ENCODE results near the gene DCLRE1B.

DCLRE1B gene

GRCh38 chr1:113942527-113942926 is 37.4 kb downstream of the DCLRE1B start:
- TF ChIP-seq TCF4 (CRISPR knock-in tag; IDR thresholded peaks at IDR 0.05; ENCODE audit: borderline replicate concordance): no peak
- TF ChIP-seq ARNTL (CRISPR knock-in tag; IDR thresholded peaks at IDR 0.05; ENCODE audit: borderline replicate concordance, low read depth): no peak
- TF ChIP-seq BACH2 (CRISPR knock-in tag; IDR thresholded peaks at IDR 0.05; ENCODE audit: borderline replicate concordance): no peak
- no peak for TF ChIP-seq SNAI2 (CRISPR knock-in tag; IDR thresholded peaks at IDR 0.05)
- TF ChIP-seq CREB5 (CRISPR knock-in tag; IDR thresholded peaks at IDR 0.05; ENCODE audit: low read depth): no peak
- no peak for TF ChIP-seq ISL1 (CRISPR knock-in tag; IDR thresholded peaks at IDR 0.05)
- no peak for TF ChIP-seq ZFP3 (CRISPR knock-in tag; IDR thresholded peaks at IDR 0.05)
- no peak for TF ChIP-seq RARB (CRISPR knock-in tag; IDR thresholded peaks at IDR 0.05)
- no peak for TF ChIP-seq GLIS3 (CRISPR knock-in tag; IDR thresholded peaks at IDR 0.05)
- TF ChIP-seq OSR1 (CRISPR knock-in tag; IDR thresholded peaks at IDR 0.05): no peak
- TF ChIP-seq POU6F1 (CRISPR knock-in tag; IDR thresholded peaks at IDR 0.05; ENCODE audit: borderline replicate concordance, low read depth): no peak
- TF ChIP-seq ZNF70 (CRISPR knock-in tag; IDR thresholded peaks at IDR 0.05): no peak
- TF ChIP-seq TSHZ2 (CRISPR knock-in tag; IDR thresholded peaks at IDR 0.05): no peak
- TF ChIP-seq PPARA (CRISPR knock-in tag; IDR thresholded peaks at IDR 0.05; ENCODE audit: borderline replicate concordance): no peak
- no peak for TF ChIP-seq CSRNP3 (CRISPR knock-in tag; IDR thresholded peaks at IDR 0.05)
- no peak for TF ChIP-seq ZC3H10 (CRISPR knock-in tag; IDR thresholded peaks at IDR 0.05)
- TF ChIP-seq TOX (CRISPR knock-in tag; IDR thresholded peaks at IDR 0.05; ENCODE audit: borderline replicate concordance): no peak
- TF ChIP-seq ZNF565 (CRISPR knock-in tag; conservative IDR thresholded peaks at IDR 0.05; ENCODE audit: low read depth): no peak
- no peak for TF ChIP-seq PATZ1 (CRISPR knock-in tag; IDR thresholded peaks at IDR 0.05; ENCODE audit: borderline replicate concordance)
- no peak for TF ChIP-seq ESRRG (CRISPR knock-in tag; IDR thresholded peaks at IDR 0.05)
- no peak for ATAC-seq

GRCh38 chr1:113943028-113943811 is 38.1 kb downstream of the DCLRE1B start:
- ATAC-seq: no peak
- TF ChIP-seq TSHZ2 (CRISPR knock-in tag; IDR thresholded peaks at IDR 0.05) (no peak), ZFP30 (CRISPR knock-in tag; IDR thresholded peaks at IDR 0.05) (no peak), ZNF70 (CRISPR knock-in tag; IDR thresholded peaks at IDR 0.05) (no peak), TOX (CRISPR knock-in tag; IDR thresholded peaks at IDR 0.05; ENCODE audit: borderline replicate concordance) (no peak), OSR1 (CRISPR knock-in tag; IDR thresholded peaks at IDR 0.05) (no peak), ZC3H10 (CRISPR knock-in tag; IDR thresholded peaks at IDR 0.05) (no peak), TCF4 (CRISPR knock-in tag; IDR thresholded peaks at IDR 0.05; ENCODE audit: borderline replicate concordance) (no peak), ZFP3 (CRISPR knock-in tag; IDR thresholded peaks at IDR 0.05) (no peak), CSRNP3 (CRISPR knock-in tag; IDR thresholded peaks at IDR 0.05) (no peak), CSDC2 (CRISPR knock-in tag; IDR thresholded peaks at IDR 0.05) (no peak), ZNF8 (CRISPR knock-in tag; IDR thresholded peaks at IDR 0.05) (no peak), PATZ1 (CRISPR knock-in tag; IDR thresholded peaks at IDR 0.05; ENCODE audit: borderline replicate concordance) (no peak), ARNTL (CRISPR knock-in tag; IDR thresholded peaks at IDR 0.05; ENCODE audit: borderline replicate concordance, low read depth) (no peak)

All from SK-N-SH treated with all-trans-retinoic acid at 6 μM for 48 hours (cell line).